Measurements from ENCODE around the gene MID2.

DNA sequence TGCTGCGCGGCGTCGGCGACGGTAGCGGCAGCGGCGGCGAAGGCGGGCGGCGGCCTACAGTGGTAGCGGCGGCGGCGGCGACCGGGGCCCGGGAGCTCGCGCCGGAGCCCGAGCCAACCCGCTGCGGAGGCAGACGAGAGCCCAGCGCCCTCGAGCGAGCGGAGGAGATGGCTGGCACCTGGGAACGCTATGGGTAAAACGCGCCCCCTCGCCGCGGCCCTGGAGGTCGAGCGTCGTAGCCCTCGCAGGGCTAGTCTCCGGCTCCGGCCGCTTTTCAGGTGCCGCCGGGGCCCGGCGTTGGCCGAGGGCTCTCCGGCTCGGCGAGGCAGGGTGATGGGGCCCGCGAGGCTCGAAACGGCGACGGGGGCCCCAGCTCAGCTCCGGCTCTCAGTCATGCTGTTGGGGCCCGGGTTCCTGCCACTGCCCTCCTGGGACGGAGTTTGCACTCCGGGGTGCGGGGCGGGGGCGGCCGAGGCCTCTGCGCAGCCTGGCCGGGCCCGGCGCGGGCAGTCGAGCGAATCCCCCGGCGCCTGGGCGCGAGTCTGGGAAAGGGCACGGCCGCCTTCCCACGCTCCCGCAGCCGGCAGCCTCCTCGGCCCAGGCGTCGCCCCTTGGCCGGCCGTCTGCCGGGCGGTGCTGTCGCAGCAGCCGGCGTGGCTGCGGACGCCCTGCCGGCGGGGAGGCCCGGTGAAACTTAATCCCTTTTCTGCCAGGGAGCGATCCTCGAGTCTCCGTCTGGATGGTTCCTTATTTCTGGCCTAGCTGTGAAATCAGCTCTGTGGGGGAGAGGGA, 768 bp downstream of the MID2 start:
- TF ChIP-seq, protein P1, sequence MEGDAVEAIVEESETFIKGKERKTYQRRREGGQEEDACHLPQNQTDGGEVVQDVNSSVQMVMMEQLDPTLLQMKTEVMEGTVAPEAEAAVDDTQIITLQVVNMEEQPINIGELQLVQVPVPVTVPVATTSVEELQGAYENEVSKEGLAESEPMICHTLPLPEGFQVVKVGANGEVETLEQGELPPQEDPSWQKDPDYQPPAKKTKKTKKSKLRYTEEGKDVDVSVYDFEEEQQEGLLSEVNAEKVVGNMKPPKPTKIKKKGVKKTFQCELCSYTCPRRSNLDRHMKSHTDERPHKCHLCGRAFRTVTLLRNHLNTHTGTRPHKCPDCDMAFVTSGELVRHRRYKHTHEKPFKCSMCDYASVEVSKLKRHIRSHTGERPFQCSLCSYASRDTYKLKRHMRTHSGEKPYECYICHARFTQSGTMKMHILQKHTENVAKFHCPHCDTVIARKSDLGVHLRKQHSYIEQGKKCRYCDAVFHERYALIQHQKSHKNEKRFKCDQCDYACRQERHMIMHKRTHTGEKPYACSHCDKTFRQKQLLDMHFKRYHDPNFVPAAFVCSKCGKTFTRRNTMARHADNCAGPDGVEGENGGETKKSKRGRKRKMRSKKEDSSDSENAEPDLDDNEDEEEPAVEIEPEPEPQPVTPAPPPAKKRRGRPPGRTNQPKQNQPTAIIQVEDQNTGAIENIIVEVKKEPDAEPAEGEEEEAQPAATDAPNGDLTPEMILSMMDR (IDR thresholded peaks at IDR 0.05) = no peak
- TF ChIP-seq POLR2A (IDR thresholded peaks at IDR 0.05) = no peak

Measured in lower leg skin (tissue), 3 donors.